Raji (cell line): Measurements from ENCODE around the gene WAS.

ENCODE experiments used
- POLR2A ChIP-seq: IDR thresholded peaks from 2 replicates; pipeline ENCODE4 v1.6.1; 2011; ENCODE audit warnings: low read depth, low read length, control low read depth; ENCODE audit not compliant: insufficient read depth

Gene WAS

DNA sequence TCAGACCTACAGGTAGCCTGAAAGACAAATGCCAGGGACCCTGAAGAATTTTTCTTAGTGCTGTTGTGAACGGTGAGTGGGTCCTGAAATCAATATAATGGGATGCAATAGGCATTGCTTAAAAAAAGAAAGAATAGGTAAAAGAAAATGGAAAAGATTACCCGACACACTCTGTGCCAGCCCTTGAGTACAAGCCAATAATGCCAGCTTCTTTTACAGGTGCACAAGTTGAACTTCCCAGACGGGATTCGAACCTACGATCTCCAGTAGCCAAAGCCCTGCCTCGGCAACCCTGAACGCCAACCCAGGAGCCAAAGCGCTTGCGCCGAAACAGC is 53.2 kb downstream of the WAS start:
- no peak for TF ChIP-seq POLR2A

DNA sequence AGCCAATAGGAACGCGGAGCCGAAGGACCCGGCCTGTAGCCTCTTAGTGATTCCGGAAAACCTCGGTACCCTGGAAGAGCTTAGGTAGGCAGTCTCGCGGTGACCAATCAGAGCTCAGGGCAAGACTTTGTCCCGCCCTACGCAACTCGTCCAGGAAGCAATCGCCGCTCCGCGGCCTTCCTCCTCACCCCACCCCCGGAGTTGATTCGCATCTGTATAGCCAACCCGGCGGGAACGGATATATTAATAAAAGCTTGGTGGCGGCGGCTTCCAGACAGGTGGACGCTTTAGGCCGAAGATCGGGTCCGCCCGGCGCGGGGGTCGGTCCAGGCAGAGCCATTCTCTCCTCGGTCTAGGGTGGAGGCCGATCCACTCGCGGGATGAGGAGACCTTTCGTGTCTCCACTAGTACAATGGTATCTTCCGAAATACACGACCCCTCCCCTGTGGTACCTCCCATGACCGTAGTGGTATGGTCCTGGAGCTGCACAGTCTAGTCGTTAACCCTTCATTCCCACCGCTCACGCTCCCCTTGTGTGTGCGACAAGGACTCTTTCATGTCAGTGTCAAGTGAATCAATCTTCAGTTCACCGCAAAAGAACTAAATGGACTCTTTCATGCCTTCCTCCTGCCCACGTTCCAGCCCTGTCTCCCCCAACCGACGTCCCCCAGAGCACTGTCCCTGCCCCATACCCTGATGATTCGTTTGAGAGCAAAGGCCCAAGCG is 53.8 kb downstream of the WAS start:
- peak; percentile 75 for TF ChIP-seq POLR2A

DNA sequence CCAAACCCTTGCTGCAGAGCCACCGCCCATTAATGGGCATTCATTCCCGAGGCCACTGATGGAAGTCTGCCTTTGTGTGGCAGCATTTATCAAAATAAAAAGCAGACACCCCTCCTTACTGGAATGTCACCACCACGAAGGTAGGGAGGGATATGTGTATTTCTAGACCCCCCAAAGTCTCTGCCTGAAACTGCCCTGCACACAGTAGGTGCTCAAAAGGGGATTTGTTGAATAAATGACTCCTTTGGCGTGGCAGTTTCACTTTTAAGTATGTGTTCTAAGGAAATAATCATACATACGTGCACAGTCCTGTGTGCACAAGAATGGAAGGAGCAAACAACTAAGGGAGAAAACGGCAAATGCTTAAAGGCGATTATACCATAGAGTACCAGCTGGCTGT is 54.3 kb downstream of the WAS start:
- no peak for TF ChIP-seq POLR2A
